ENCODE data around the gene CACHD1. TPM values are rescaled to one million over a fixed set of nuclear protein-coding genes. Genes with fewer than 3 reads are reported as not detected.

CACHD1 gene
- total and polyA plus RNA-seq, 9 of the 15 experiments (the other 6 are each of a cell fraction or from before 2014, with no cell fraction given): 0.07 TPM; not detected in 8

DNA sequence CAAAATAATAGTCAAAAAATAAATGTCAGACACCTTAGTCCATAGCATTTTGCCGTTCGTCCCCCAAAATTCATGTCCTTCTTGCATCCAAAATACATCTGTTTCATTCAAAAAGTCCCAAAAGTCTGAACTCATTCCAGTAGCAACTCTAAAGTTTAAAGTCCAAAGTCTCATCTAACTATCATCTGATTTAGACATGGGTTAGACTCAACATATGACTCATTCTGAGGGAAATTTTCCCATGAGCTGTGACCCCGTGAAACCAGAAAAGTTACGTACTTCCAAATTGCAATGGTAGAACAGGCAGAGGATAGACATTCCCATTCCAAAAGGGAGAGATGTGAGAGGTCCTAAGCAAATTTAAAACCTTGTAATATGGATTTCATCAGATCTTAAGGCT, 48.6 kb upstream of the CACHD1 start (continued):
- TF ChIP-seq, protein P1, sequence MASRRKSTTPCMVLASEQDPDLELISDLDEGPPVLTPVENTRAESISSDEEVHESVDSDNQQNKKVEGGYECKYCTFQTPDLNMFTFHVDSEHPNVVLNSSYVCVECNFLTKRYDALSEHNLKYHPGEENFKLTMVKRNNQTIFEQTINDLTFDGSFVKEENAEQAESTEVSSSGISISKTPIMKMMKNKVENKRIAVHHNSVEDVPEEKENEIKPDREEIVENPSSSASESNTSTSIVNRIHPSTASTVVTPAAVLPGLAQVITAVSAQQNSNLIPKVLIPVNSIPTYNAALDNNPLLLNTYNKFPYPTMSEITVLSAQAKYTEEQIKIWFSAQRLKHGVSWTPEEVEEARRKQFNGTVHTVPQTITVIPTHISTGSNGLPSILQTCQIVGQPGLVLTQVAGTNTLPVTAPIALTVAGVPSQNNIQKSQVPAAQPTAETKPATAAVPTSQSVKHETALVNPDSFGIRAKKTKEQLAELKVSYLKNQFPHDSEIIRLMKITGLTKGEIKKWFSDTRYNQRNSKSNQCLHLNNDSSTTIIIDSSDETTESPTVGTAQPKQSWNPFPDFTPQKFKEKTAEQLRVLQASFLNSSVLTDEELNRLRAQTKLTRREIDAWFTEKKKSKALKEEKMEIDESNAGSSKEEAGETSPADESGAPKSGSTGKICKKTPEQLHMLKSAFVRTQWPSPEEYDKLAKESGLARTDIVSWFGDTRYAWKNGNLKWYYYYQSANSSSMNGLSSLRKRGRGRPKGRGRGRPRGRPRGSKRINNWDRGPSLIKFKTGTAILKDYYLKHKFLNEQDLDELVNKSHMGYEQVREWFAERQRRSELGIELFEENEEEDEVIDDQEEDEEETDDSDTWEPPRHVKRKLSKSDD (conservative IDR thresholded peaks at IDR 0.05; ENCODE audit: low read length): no peak

DNA sequence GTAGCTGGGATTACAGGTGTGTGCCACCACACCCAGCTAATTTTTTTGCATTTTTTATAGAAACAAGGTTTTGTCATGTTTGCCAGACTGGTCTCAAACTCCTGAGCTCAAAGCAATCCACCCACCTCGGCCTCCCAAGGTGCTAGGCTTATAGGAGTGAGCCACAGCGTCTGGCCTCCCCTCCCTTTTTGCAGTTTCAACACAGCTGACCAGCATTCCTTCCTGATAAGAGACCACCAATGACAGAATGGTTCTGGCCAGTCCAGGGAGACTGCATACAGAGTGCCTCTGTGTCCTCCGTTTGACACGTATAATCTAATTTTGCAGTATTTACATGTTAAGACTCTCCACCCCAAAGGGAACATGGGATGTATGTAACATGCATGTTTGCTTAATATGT, 46.4 kb upstream of the CACHD1 start:
- Histone ChIP-seq H3K4me3 (no peak overlapping the region), H3K4me1 (replicated peaks in 1 of 2; ENCODE audit: control insufficient read depth in 2 of 2, insufficient read depth in 2 of 2, low read length in 2 of 2) (no peaks in the 10 kb centered on the region), H3K4me2 (ENCODE audit: insufficient read depth, low read length) (no peak overlapping the region), H4K20me1 (replicated peaks; ENCODE audit: control insufficient read depth, insufficient read depth, low read length) (no peaks in the 10 kb centered on the region), H3K36me3 (ENCODE audit: control insufficient read depth, insufficient read depth, low read length) (no peaks in the 10 kb centered on the region), H3K9me1 (ENCODE audit: control insufficient read depth, insufficient read depth, low read length) (no peaks in the 10 kb centered on the region), H3K27ac (ENCODE audit: extremely low read depth, low read depth, low read length) (no peak overlapping the region), H3K79me2 (ENCODE audit: control insufficient read depth, insufficient read depth, low read length) (no peaks in the 10 kb centered on the region), H2AFZ (ENCODE audit: low read depth, low read length) (no peak overlapping the region), H3K9me3 (replicated peaks; ENCODE audit: control insufficient read depth, insufficient read depth, low read depth, low read length) (no peaks in the 10 kb centered on the region), H3K27me3 (ENCODE audit: control insufficient read depth in 2 of 2, insufficient read depth in 2 of 2, low read length in 2 of 2) (no peaks in the 10 kb centered on the region), H3K9ac (ENCODE audit: insufficient read depth in 1 of 2, low read depth in 2 of 2, low read length in 2 of 2) (no peak overlapping the region)
- FAIRE-seq (no peak), ATAC-seq (no peak), DNase-seq (ENCODE audit: extremely low read depth in 1 of 4, low spot score in 3 of 4) (no peak)
- WGBS (ENCODE audit: insufficient coverage, low coverage, missing lambda C conversion rate): 0% methylated on average over 4 of the region's 4 CpGs
- no TSS peak for BruUV-seq (replicated peaks)
- intact Hi-C loops (cut with micrococcal nuclease): no loop called here
- in situ Hi-C loops (cut with MboI): no loop called here
- POLR2A ChIA-PET: interaction anchor here (0.7 kb wide), 1 partner anchor 1499 kb away, joined by 3 read pairs; no protein-coding TSS in a partner anchor
- CTCF ChIA-PET (ENCODE audit: low intra/inter-chr PET ratio): no interaction called here
- TF ChIP-seq, protein P2, sequence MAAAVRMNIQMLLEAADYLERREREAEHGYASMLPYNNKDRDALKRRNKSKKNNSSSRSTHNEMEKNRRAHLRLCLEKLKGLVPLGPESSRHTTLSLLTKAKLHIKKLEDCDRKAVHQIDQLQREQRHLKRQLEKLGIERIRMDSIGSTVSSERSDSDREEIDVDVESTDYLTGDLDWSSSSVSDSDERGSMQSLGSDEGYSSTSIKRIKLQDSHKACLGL (CRISPR knock-in tag; IDR thresholded peaks at IDR 0.05; ENCODE audit: borderline replicate concordance, poor library complexity, severe bottlenecking): no peak
- TF ChIP-seq, protein P3, sequence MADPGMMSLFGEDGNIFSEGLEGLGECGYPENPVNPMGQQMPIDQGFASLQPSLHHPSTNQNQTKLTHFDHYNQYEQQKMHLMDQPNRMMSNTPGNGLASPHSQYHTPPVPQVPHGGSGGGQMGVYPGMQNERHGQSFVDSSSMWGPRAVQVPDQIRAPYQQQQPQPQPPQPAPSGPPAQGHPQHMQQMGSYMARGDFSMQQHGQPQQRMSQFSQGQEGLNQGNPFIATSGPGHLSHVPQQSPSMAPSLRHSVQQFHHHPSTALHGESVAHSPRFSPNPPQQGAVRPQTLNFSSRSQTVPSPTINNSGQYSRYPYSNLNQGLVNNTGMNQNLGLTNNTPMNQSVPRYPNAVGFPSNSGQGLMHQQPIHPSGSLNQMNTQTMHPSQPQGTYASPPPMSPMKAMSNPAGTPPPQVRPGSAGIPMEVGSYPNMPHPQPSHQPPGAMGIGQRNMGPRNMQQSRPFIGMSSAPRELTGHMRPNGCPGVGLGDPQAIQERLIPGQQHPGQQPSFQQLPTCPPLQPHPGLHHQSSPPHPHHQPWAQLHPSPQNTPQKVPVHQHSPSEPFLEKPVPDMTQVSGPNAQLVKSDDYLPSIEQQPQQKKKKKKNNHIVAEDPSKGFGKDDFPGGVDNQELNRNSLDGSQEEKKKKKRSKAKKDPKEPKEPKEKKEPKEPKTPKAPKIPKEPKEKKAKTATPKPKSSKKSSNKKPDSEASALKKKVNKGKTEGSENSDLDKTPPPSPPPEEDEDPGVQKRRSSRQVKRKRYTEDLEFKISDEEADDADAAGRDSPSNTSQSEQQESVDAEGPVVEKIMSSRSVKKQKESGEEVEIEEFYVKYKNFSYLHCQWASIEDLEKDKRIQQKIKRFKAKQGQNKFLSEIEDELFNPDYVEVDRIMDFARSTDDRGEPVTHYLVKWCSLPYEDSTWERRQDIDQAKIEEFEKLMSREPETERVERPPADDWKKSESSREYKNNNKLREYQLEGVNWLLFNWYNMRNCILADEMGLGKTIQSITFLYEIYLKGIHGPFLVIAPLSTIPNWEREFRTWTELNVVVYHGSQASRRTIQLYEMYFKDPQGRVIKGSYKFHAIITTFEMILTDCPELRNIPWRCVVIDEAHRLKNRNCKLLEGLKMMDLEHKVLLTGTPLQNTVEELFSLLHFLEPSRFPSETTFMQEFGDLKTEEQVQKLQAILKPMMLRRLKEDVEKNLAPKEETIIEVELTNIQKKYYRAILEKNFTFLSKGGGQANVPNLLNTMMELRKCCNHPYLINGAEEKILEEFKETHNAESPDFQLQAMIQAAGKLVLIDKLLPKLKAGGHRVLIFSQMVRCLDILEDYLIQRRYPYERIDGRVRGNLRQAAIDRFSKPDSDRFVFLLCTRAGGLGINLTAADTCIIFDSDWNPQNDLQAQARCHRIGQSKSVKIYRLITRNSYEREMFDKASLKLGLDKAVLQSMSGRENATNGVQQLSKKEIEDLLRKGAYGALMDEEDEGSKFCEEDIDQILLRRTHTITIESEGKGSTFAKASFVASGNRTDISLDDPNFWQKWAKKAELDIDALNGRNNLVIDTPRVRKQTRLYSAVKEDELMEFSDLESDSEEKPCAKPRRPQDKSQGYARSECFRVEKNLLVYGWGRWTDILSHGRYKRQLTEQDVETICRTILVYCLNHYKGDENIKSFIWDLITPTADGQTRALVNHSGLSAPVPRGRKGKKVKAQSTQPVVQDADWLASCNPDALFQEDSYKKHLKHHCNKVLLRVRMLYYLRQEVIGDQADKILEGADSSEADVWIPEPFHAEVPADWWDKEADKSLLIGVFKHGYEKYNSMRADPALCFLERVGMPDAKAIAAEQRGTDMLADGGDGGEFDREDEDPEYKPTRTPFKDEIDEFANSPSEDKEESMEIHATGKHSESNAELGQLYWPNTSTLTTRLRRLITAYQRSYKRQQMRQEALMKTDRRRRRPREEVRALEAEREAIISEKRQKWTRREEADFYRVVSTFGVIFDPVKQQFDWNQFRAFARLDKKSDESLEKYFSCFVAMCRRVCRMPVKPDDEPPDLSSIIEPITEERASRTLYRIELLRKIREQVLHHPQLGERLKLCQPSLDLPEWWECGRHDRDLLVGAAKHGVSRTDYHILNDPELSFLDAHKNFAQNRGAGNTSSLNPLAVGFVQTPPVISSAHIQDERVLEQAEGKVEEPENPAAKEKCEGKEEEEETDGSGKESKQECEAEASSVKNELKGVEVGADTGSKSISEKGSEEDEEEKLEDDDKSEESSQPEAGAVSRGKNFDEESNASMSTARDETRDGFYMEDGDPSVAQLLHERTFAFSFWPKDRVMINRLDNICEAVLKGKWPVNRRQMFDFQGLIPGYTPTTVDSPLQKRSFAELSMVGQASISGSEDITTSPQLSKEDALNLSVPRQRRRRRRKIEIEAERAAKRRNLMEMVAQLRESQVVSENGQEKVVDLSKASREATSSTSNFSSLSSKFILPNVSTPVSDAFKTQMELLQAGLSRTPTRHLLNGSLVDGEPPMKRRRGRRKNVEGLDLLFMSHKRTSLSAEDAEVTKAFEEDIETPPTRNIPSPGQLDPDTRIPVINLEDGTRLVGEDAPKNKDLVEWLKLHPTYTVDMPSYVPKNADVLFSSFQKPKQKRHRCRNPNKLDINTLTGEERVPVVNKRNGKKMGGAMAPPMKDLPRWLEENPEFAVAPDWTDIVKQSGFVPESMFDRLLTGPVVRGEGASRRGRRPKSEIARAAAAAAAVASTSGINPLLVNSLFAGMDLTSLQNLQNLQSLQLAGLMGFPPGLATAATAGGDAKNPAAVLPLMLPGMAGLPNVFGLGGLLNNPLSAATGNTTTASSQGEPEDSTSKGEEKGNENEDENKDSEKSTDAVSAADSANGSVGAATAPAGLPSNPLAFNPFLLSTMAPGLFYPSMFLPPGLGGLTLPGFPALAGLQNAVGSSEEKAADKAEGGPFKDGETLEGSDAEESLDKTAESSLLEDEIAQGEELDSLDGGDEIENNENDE (IDR thresholded peaks at IDR 0.05; ENCODE audit: low read depth, low read length): no peak

Measured in K562 (cell line).